ENCODE measurements around the gene UBASH3B. TPM values are rescaled to one million over a fixed set of nuclear protein-coding genes. Genes with fewer than 3 reads are reported as not detected.

The UBASH3B gene
- total RNA-seq, 3 donors from 2014 or later = 3.5 to 5.9 (median 3.9) TPM

DNA sequence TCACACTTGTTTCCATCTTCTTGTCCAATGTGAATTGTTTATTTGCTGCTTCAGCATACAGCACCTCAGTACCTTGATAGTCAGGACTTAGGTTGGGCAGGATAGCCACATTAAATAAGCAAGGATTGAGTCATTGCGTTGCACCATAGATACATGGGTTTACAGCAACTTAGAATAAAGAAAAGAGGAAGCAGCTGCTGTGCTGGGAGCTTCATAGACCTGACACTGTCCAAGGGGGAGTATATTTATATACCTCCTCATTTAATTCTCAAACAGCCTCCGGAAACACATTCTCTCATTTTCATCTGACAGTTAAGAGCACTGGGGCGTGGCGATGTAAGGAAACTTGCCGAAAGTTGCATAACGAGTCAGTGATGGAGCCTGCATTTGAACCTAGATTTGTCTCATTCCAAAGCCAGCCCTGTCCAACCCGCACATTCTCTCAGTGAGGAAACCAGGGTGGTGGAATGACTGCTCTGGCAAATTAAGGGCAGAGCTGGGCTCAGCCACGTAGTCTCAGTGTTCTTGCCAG lies 42.2 kb downstream of the UBASH3B start:
- H3K9me3 ChIP-seq = no peaks in the 10 kb centered on the region
- DNase-seq (peak in 1 of 3 donors; percentile 4), ATAC-seq (peak; percentile 76)
- TF ChIP-seq, protein P1, sequence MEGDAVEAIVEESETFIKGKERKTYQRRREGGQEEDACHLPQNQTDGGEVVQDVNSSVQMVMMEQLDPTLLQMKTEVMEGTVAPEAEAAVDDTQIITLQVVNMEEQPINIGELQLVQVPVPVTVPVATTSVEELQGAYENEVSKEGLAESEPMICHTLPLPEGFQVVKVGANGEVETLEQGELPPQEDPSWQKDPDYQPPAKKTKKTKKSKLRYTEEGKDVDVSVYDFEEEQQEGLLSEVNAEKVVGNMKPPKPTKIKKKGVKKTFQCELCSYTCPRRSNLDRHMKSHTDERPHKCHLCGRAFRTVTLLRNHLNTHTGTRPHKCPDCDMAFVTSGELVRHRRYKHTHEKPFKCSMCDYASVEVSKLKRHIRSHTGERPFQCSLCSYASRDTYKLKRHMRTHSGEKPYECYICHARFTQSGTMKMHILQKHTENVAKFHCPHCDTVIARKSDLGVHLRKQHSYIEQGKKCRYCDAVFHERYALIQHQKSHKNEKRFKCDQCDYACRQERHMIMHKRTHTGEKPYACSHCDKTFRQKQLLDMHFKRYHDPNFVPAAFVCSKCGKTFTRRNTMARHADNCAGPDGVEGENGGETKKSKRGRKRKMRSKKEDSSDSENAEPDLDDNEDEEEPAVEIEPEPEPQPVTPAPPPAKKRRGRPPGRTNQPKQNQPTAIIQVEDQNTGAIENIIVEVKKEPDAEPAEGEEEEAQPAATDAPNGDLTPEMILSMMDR (IDR thresholded peaks at IDR 0.05) = no peak
- no peaks in the 10 kb centered on the region for H3K4me1 ChIP-seq (ENCODE audit: low read depth)
- no peaks in the 10 kb centered on the region for H3K36me3 ChIP-seq (ENCODE audit: low read depth)
- no peak overlapping the region for H3K4me3 ChIP-seq
- intact Hi-C loops (cut with DNase I, micrococcal nuclease) = no loop called here

DNA sequence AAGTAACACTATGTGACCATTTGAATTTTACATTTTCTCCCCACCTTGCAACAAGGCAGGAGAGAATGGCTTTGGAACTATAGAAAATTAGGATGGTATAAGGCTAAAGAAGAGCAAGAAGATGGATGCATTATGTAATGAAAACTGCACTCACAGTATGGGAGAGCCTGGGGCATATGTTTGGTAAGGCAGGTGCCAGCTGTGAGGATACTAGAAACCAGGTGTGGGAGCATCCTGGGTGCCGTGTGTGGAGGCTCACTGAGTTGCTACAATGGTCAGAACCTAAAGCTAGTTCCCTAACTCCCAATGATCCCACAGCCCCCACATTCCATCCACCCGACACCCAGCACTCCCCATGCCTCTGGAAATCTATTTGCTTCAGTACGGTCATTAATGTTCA lies 42.9 kb downstream of the UBASH3B start:
- no peaks in the 10 kb centered on the region for H3K4me1 ChIP-seq (ENCODE audit: low read depth)
- DNase-seq (no peak), ATAC-seq (no peak)
- no peak overlapping the region for H3K4me3 ChIP-seq
- intact Hi-C loops (cut with DNase I, micrococcal nuclease) = no loop called here
- TF ChIP-seq, protein P1 (IDR thresholded peaks at IDR 0.05) = no peak
- no peaks in the 10 kb centered on the region for H3K36me3 ChIP-seq (ENCODE audit: low read depth)
- H3K9me3 ChIP-seq = no peaks in the 10 kb centered on the region

DNA sequence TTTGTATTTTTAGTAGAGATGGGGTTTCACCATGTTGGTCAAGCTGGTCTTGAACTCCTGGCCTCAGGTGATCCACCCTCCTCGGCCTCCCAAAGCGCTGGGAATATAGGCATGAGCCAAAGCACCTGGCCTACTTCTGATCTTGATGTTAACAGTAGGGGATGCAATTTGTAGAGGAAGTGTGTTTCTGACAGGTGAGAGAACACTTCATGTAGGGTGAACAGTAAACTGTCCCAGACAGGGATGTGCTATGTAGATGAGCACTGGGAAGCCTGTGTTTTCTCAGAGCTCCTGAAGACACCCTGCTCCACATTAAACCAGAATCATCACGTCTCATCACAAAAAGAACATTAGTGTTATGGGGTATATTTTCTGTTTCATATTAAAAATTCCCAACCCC lies 45.1 kb downstream of the UBASH3B start:
- H3K36me3 ChIP-seq (ENCODE audit: low read depth) = no peaks in the 10 kb centered on the region
- intact Hi-C loops (cut with DNase I, micrococcal nuclease) = no loop called here
- TF ChIP-seq, protein P1 (IDR thresholded peaks at IDR 0.05) = no peak
- H3K9me3 ChIP-seq = no peaks in the 10 kb centered on the region
- H3K4me1 ChIP-seq (ENCODE audit: low read depth) = no peaks in the 10 kb centered on the region
- ATAC-seq (no peak), DNase-seq (no peak)
- H3K4me3 ChIP-seq = no peak overlapping the region

DNA sequence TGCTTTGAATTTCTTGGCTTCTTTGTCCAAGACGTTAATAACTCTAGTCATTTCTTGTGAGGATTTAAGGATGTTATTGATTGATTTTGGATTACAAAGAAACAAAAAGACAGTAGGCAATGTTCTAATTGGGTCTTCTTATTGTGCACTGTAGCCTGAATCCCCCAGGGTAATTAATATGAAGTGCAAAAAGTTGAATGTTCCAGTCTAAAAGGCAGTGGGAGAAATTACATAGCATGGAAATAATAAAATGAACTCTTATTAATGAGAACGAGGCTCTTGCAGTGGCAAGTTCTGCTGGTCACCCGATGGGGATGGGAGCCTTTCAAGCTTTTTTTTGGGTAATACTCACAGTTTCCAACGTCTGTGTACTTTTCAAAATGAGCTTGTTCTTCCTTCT lies 45.6 kb downstream of the UBASH3B start:
- intact Hi-C loops (cut with DNase I, micrococcal nuclease) = no loop called here
- DNase-seq (no peak), ATAC-seq (no peak)
- TF ChIP-seq, protein P1 (IDR thresholded peaks at IDR 0.05) = no peak
- H3K4me3 ChIP-seq = no peak overlapping the region
- H3K9me3 ChIP-seq = no peaks in the 10 kb centered on the region
- H3K4me1 ChIP-seq (ENCODE audit: low read depth) = no peaks in the 10 kb centered on the region
- H3K36me3 ChIP-seq (ENCODE audit: low read depth) = no peaks in the 10 kb centered on the region

DNA sequence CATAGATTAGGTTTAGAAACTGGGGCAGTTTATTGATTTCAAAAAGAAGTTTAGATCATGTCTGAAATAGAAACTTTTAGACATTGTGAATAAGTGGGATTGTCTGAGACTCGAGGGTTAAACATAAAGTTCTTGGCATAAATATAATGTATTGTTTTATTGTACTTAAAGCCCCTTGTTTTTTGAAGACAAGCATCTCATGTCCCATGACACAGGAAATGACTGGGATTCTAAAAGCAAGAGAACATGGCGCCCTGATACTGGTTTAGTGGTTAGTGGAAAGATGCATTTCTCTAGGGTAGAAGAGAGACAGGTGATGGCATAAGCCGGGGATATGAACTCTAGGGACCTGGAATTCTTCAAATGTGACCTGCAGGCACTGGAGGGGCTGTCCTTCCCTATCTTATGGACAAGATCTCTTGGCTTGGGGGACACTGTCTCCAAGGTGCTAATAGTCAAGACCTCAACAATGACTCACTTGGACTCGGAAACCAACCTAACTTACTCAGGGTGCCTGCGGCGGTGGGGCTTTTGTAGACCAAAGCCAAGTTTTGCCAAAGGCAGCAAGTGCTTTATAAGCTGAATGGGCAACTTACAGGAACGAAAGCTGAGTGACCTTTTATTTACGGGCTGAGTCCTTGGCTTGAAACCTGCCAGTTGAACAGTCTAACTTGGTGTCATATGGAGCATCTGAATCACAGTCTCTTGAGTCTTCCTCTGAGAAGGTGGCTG lies 48.2 kb downstream of the UBASH3B start:
- no peaks in the 10 kb centered on the region for H3K36me3 ChIP-seq (ENCODE audit: low read depth)
- no peaks in the 10 kb centered on the region for H3K9me3 ChIP-seq
- no peak overlapping the region for H3K4me3 ChIP-seq
- ATAC-seq = no peak
- no peaks in the 10 kb centered on the region for H3K4me1 ChIP-seq (ENCODE audit: low read depth)
- TF ChIP-seq, protein P1 (IDR thresholded peaks at IDR 0.05) = no peak
- no peak for DNase-seq
- intact Hi-C loops (cut with DNase I, micrococcal nuclease) = no loop called here
